ENCODE data around the gene NTRK3. TPM values are rescaled to one million over a fixed set of nuclear protein-coding genes. Genes with fewer than 3 reads are reported as not detected.

NTRK3 gene
- total RNA-seq (2014; rRNA removed; shearing (Covaris generic)) (not detected in 2 replicates), polyA plus RNA-seq (2016; fragmentation: Nextera tagmentation; extraction: Ambion mirVana) (not detected in 2 replicates)

GRCh38 chr15:88256279-88257230 lies at the start of gene NTRK3:
Gene NTRK3, minus strand, starts transcription at chr15:88256739. Its CDS starts 586 bp downstream, at chr15:88256153.
- H3F3A ChIP-seq (ENCODE audit: insufficient read depth) = no peaks in the 10 kb centered on the region
- peak; percentile 44 for DNase-seq
- H4K20me1 ChIP-seq (ENCODE audit: insufficient read depth) = no peaks in the 10 kb centered on the region
- no peaks in the 10 kb centered on the region for H3K9me3 ChIP-seq (ENCODE audit: low read depth)
- H3K36me3 ChIP-seq (ENCODE audit: low read depth) = no peaks in the 10 kb centered on the region
- H3K79me2 ChIP-seq (ENCODE audit: insufficient read depth) = no peaks in the 10 kb centered on the region
- peak within 1 kb of the TSS; percentile 82 for H3K4me2 ChIP-seq (ENCODE audit: unreplicated experiment)
- H2AFZ ChIP-seq = no peak within 1 kb of the TSS; the same call in 1 of the 2 replicates
- WGBS, 2 experiments (ENCODE audit: low coverage in 1 of 2, low lambda C conversion rate in 2 of 2, missing lambda C conversion rate in 2 of 2) = 2 to 3% methylated on average over 61 to 95 of the region's 95 CpGs
- in situ Hi-C loops (cut with MboI) = loop anchor here (25.0 kb wide), 1 partner anchor 181 kb away; no protein-coding TSS in a partner anchor
- H3K27me3 ChIP-seq (replicated peaks; ENCODE audit: insufficient read depth) = peaks cover 56% of the 10 kb centered on the region
- no peaks in the 10 kb centered on the region for H3K4me1 ChIP-seq (ENCODE audit: insufficient read depth)
- H3K27ac ChIP-seq = no peak within 1 kb of the TSS
- no peaks in the 10 kb centered on the region for H3K9me2 ChIP-seq (ENCODE audit: insufficient read depth)
- H3K4me3 ChIP-seq = peak within 1 kb of the TSS; percentile 58
- H3K9ac ChIP-seq = no peak within 1 kb of the TSS
- TF ChIP-seq EZH2phosphoT487 (IDR thresholded peaks at IDR 0.05; ENCODE audit: insufficient read depth, low read depth) = no peak
- TF ChIP-seq EZH2 (IDR thresholded peaks at IDR 0.05; ENCODE audit: insufficient read depth, poor library complexity, severe bottlenecking) = peak; percentile 97

GRCh38 chr15:88303395-88303794 lies 46.9 kb upstream of the NTRK3 start:
- no peaks in the 10 kb centered on the region for H3F3A ChIP-seq (ENCODE audit: insufficient read depth)
- H2AFZ ChIP-seq = no peak overlapping the region
- no peak for DNase-seq
- no peak for TF ChIP-seq EZH2phosphoT487 (IDR thresholded peaks at IDR 0.05; ENCODE audit: insufficient read depth, low read depth)
- TF ChIP-seq EZH2 (IDR thresholded peaks at IDR 0.05; ENCODE audit: insufficient read depth, poor library complexity, severe bottlenecking) = no peak
- H3K9me2 ChIP-seq (ENCODE audit: insufficient read depth) = no peaks in the 10 kb centered on the region
- no peak overlapping the region for H3K4me2 ChIP-seq (ENCODE audit: unreplicated experiment)
- in situ Hi-C loops (cut with MboI) = no loop called here
- H3K79me2 ChIP-seq (ENCODE audit: insufficient read depth) = no peaks in the 10 kb centered on the region
- peaks cover 17% of the 10 kb centered on the region for H3K27me3 ChIP-seq (replicated peaks; ENCODE audit: insufficient read depth)
- no peaks in the 10 kb centered on the region for H3K36me3 ChIP-seq (ENCODE audit: low read depth)
- no peak overlapping the region for H3K27ac ChIP-seq
- H3K4me3 ChIP-seq = no peak overlapping the region
- H3K9ac ChIP-seq = no peak overlapping the region
- no peaks in the 10 kb centered on the region for H3K4me1 ChIP-seq (ENCODE audit: insufficient read depth)
- no peaks in the 10 kb centered on the region for H3K9me3 ChIP-seq (ENCODE audit: low read depth)
- no peaks in the 10 kb centered on the region for H4K20me1 ChIP-seq (ENCODE audit: insufficient read depth)

GRCh38 chr15:88302373-88302772 lies 45.8 kb upstream of the NTRK3 start:
- H4K20me1 ChIP-seq (ENCODE audit: insufficient read depth) = no peaks in the 10 kb centered on the region
- in situ Hi-C loops (cut with MboI) = no loop called here
- no peak overlapping the region for H3K9ac ChIP-seq
- no peak overlapping the region for H3K4me2 ChIP-seq (ENCODE audit: unreplicated experiment)
- no peak for DNase-seq
- H3K9me3 ChIP-seq (ENCODE audit: low read depth) = no peaks in the 10 kb centered on the region
- no peaks in the 10 kb centered on the region for H3K79me2 ChIP-seq (ENCODE audit: insufficient read depth)
- peaks cover 23% of the 10 kb centered on the region for H3K27me3 ChIP-seq (replicated peaks; ENCODE audit: insufficient read depth)
- no peaks in the 10 kb centered on the region for H3K9me2 ChIP-seq (ENCODE audit: insufficient read depth)
- no peak overlapping the region for H3K4me3 ChIP-seq
- no peak overlapping the region for H2AFZ ChIP-seq
- H3K36me3 ChIP-seq (ENCODE audit: low read depth) = no peaks in the 10 kb centered on the region
- no peak overlapping the region for H3K27ac ChIP-seq
- no peaks in the 10 kb centered on the region for H3K4me1 ChIP-seq (ENCODE audit: insufficient read depth)
- H3F3A ChIP-seq (ENCODE audit: insufficient read depth) = no peaks in the 10 kb centered on the region
- no peak for TF ChIP-seq EZH2phosphoT487 (IDR thresholded peaks at IDR 0.05; ENCODE audit: insufficient read depth, low read depth)
- no peak for TF ChIP-seq EZH2 (IDR thresholded peaks at IDR 0.05; ENCODE audit: insufficient read depth, poor library complexity, severe bottlenecking)
- WGBS, 2 experiments (ENCODE audit: low coverage in 1 of 2, low lambda C conversion rate in 2 of 2, missing lambda C conversion rate in 2 of 2) = 18 to 19% methylated on average over 3 of the region's 3 CpGs

- no peaks in the 10 kb centered on the region for H3K9me3 ChIP-seq (ENCODE audit: low read depth)
- no peak overlapping the region for H2AFZ ChIP-seq
- H3K27me3 ChIP-seq (replicated peaks; ENCODE audit: insufficient read depth) = peaks cover 23% of the 10 kb centered on the region
- TF ChIP-seq EZH2 (IDR thresholded peaks at IDR 0.05; ENCODE audit: insufficient read depth, poor library complexity, severe bottlenecking) (no peak), EZH2phosphoT487 (IDR thresholded peaks at IDR 0.05; ENCODE audit: insufficient read depth, low read depth) (no peak)
- no peak overlapping the region for H3K4me3 ChIP-seq
- H3K79me2 ChIP-seq (ENCODE audit: insufficient read depth) = no peaks in the 10 kb centered on the region
- no peaks in the 10 kb centered on the region for H3K9me2 ChIP-seq (ENCODE audit: insufficient read depth)
- H3K4me2 ChIP-seq (ENCODE audit: unreplicated experiment) = no peak overlapping the region
- H3K36me3 ChIP-seq (ENCODE audit: low read depth) = no peaks in the 10 kb centered on the region
- H3K9ac ChIP-seq = no peak overlapping the region
- H3K27ac ChIP-seq = no peak overlapping the region
- no peak for DNase-seq
- H3F3A ChIP-seq (ENCODE audit: insufficient read depth) = no peaks in the 10 kb centered on the region
- in situ Hi-C loops (cut with MboI) = no loop called here
- H4K20me1 ChIP-seq (ENCODE audit: insufficient read depth) = no peaks in the 10 kb centered on the region
- H3K4me1 ChIP-seq (ENCODE audit: insufficient read depth) = no peaks in the 10 kb centered on the region
- WGBS, 2 experiments (ENCODE audit: low coverage in 1 of 2, low lambda C conversion rate in 2 of 2, missing lambda C conversion rate in 2 of 2) = 33 to 42% methylated on average over 2 of the region's 2 CpGs
These were observed 44.8 kb upstream of the NTRK3 start for GRCh38 chr15:88301311-88301710.
